GM19043 (cell line): ENCODE data around the gene ZNF500.

ENCODE experiments used
- ATAC-seq: cut with Tn5 transposase; IDR thresholded peaks from one replicate; pipeline ENCODE4 v1.9.1; 2021; ENCODE audit warnings: low read depth; ENCODE audit not compliant: unreplicated experiment

Gene ZNF500

DNA sequence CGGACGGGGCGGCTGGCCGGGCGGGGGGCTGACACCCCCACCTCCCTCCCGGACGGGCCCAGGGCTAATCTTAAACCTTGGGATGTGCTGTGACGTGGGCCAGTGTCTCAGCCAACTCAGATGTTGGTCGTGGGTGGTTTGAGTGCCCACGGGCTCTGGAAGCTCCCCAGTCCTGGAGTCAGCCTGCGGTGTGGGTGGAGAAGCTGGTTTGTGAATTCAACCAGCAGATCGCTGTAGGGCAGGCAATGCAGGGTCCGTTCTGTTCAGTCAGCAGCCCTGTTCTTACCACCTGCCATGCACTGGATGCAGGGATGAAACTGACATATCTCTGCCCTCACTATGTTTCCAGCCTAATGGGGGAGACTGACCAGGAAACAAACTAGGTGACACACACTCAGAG, 8.0 kb upstream of the ZNF500 start:
- ATAC-seq: no peak

DNA sequence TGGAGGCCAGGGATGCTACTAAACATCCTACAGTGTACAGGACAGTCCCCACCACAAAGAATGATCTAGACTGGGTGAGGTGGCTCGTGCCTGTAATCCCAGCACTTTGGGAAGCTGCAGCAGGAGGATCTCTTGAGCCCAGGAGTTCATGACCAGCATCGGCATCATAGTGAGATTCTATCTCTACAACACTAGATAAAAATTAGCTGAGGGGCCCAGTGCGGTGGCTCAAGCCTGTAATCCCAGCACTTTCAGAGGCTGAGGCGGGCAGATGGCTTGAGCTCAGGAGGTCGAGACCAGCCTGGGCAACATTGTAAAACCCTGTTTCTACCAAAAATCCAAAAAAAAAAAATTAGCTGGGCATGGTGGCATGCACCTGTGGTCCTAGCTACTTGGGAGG, 5.4 kb upstream of the ZNF500 start:
- ATAC-seq: no peak

DNA sequence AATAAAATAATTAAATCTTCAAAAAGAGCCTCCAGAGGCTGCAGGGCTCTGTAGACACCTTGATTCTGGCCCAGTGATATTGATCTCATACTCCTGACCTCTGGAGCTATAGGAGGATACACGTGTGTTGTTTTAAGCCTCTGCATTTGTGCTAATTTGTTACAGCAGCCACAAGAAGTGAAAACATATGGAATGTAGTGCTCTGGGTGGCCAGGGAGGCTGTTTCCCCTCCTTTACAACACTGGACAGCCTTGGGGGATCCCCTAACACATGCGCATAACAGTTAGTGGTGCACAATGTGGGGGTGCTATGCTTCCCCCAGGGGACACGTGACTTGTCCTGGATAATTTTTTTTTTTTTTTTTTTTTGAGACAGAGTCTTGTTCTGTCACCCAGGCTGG, 4.7 kb upstream of the ZNF500 start:
- ATAC-seq: no peak

DNA sequence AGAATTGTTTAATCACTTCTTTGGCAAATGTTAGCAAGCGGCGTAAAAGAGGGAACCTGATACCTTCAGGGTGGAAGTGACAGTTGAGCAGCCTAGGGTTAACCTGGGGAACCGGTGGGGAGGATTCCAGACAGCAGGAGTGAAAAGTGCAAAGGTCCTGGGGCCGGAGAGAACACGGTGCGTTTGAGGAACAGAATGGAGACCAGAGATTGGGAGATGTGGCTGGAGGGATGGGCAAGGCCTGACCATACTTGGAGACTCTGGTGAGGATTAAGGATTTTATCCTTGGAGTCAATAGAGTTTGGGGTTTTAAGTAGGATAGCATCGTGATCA, 2.3 kb upstream of the ZNF500 start:
- no peak for ATAC-seq

DNA sequence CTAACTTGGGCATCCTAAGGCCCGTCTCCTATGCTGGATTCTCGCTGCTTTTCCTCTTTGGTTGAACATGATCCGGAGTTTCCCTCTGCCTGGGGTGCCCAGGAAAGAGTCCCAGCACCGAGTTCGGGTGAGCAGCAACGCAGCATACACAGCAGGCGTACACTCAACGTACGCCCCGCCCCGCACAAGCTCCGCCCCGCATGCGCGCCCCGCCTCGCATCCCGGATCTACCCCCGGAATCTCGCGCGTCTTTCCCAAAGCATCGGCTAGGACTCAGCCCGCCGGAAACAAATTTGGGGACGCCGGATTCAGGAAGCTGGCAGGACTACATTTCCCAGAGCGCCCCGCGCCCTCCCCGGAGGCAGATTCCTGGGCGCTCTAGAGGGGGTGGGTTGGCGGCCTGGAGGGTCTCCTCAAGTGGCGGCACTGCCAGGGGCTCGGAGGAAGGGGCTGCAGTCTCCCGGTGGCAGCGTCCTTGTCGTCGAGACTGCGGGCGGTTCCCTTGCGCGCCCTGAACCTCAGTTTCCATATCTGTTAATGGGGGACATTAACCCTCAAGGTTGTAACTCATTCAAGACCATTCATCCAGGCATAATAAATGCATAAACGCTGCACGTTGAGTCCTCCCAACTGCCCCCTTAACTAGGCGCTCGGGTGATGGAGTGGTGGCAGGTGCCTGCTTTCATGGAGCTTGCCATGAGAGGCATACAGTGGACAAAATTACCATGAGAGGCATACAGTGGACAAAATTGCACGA, 1.8 kb upstream of the ZNF500 start:
- ATAC-seq: peak; percentile 59

DNA sequence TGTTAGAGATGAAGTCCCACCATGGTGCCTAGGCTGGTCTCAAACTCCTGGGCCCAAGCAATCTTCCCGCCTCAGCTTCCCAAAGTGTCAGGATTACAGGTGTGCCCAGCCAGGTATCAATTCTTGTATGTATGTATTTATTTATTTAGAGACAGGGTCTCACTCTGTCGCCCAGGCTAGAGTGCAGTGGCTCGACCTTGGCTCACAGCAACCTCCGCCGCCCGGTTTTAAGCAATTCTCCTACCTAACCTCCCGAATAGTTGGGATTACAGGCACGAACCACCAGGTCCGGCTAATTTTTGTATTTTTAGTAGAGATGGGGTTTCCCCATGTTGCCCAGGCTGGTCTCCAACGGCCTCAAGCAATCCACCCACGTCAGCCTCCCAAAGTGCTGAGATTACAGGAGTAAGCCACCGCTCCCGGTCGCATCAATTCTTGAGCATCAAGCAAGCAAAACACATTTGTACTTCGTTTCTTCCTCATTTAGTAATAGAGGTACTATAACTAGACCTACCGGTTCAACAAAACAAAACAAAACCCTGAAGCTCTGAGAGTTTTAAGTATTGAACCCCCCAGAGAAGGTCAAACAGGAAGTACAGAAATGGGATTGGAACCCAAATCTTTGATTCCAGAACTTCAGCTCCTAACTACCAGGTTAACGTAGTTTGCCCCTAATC, 1.0 kb upstream of the ZNF500 start:
- ATAC-seq: no peak

DNA sequence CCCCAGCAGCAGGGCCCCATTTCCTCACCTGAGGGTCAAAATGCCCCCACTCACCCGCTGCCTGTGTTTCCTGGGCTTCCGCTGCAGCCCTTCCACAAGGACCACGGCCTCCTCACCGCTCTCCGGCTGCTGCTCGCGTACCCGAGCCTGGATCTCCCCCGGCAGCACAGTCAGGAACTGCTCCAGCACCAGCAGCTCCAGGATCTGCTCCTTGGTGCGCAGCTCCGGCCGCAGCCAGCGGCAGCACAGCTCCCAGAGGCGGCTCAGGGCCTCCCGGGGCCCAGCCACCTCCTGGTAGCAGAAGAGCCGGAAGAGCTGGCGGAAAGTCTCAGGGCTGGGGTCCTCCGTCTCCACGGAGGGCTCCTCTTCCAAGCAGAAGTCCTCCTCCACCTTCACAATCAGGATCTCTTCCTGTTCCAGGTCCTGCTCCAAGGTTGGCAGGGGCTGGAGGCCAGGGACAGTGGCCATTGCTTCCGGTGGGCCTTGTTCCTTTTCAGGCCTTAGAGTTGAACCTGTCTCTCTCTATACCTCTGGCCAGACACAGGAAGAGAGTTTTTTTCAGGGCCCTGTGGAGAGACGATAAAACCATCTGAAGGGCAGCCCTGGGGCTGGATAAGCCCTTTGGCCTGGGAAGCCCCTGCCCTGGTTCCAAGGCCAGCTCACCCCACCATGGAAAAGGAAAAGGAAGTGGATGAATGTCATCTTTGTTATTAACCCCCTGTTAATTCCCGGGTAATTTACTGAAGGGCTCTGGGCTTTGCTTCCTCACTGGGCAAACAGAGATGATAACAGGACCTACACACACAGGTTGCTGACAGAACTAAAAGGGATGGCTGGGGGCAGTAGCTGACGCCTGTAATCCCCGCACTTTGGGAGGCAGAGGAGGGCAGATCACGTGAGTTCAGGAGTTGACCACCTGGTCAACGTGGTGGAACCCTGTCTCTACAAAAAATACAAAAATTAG, 1.2 kb downstream of the ZNF500 start:
- ATAC-seq: no peak

DNA sequence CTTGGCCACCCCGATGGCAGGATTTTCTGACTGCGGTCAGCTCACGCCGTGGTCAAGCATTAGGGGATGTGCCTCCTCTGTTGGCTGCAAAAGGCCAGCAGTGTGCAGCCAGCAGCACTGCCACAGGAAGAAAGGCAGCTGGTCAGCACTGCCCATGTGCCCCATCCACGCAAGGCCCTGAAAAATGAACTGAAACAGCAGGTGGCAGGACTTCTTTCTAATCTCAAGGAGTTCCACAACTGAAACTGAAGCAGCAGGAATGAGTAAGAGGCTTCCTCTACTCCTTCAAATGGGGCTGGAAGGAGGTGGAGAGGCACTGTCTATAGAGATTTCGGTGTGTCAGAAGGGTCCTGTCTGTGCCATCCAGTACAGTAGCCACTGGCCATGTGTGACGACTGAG, 3.2 kb downstream of the ZNF500 start:
- ATAC-seq: no peak

DNA sequence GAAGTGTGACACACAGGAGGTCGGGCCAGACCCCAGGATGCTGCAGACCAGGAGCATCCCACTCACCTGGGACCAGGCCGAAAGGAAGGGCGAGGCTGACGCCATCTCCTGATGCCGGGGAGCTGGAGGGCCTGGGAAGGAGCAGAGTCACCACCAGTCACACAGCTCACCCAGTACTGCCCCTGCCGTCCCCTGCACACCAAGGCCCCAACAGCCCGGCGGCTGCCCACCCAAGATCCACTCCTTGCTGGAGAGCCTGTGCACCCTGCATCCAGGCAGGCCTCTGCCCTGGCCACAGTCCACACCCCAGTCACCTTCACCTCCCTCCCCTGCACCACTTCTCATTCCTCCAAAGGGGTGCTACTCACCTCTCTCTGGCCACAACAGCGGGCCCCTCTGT, 4.8 kb downstream of the ZNF500 start:
- ATAC-seq: no peak

DNA sequence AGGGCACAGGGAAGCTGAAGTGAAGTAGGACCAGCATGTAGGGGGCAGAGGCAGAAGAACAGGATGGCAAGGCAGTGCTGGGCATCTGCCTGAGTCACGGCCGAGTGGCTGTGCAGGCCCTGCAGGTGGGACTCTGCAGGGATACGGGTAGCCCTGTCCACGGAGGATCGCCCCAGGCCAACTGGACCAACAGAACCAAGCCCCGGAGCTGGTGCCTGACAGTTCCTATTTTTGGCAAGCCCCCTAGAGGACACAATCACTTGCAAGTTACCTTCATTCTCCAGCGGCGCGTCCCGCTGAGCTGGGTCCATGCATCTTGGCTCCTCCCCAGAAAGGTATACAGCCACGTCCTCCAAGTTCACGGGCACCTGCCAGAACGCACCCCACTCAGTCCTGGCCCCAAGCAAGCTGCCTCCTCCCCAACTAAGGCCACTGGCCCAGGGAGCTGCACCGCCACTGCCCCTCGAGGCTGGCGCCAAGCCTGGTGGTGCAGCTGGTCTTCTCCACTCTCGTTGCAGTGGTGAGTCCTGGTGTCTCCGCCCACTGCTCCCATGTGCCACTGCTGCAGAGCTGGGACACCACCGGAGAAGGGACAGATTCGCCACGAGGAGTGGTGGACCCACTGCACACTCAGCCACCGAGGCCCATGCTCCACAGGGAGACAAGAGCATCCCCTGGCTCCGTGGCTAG, 6.6 kb downstream of the ZNF500 start:
- ATAC-seq: no peak

DNA sequence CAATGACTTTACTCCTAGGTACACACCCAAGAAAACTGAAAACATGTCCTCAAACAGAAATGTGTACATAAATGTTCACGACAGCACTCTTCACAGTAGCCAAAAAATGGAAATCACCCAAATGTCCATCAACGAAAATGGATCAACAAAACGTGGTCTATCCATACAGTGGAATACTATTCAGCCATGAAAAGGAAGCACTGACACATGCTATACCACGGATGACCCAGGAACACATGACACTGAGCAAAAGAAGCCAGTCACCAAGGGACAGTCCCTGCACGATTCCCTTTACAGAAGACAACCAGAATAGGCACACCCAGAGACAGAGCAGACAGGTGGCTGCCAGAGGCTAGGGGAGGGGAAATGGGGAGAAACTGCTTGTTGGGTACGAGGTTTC, 11.3 kb downstream of the ZNF500 start:
- no peak for ATAC-seq

DNA sequence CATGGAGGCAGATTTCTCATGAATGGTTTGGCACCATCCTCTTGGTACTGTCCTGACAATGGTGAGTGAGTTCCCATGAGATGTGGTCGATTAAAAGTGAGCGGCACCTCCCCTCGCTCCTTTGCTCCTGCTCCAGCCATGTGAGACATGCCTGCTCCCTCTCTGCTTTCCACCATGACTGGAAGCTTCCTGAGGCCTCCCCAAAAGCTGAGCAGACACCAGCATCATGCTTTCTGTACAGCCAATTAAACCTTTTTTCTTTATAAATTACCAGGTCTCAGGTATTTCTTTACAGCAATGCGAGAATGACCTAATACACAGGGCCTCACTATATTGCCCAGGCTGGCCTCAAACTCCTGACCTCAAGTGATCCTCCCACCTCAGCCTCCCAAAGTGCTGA, 12.1 kb downstream of the ZNF500 start:
- ATAC-seq: no peak

DNA sequence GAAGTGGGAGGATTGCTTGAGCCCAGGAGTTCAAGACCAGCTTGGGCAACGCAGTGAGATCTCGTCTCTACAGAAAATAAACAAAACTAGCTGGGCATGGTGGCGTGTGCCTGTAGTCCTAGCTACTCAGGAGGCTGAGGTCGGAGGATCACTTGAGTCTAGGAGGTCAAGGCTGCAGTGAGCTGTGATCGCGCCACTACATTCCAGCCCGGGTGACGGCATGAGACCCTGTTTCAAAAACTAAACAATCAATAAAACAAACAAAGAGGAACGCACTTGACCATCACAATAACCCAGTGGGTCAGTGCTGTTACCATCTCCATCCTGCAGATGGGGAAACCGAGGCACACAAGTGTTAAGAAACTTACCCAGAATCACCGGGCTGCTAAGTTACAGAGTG, 13.7 kb downstream of the ZNF500 start:
- ATAC-seq: no peak

DNA sequence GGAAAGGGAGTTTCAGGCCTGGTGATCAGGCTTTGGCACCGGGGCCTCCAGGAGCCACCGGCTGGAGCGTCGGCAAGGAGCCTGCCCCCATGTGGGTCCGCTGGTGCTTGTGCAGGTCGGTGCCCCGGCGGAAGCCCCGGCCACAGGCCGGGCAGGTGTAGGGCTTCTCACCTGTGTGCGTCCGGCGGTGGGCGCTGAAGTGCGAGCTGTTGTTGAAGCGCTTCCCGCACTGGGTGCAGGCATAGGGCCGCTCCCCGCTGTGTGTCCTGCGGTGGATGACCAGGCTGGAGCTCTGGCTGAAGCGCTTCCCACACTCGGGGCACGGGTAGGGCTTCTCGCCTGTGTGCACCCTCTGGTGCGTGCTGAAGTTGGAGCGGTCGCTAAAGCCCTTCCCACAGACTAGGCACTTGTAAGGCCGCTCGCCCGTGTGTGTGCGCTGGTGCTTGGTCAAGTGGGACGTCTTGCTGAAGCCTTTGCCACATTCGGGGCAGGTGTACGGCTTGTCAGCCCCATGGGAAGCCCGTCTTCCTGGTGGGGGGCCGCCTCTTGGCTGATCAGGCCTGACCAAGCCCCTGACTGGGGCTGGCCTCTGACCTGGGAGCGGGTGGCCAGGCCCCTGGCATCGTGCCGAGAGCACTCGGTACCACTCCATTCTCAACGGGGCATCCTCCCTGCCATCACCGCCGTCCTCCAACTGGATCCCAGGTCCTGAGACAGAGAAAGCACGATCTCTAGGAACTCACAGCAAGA, 14.4 kb downstream of the ZNF500 start:
- ATAC-seq: no peak

DNA sequence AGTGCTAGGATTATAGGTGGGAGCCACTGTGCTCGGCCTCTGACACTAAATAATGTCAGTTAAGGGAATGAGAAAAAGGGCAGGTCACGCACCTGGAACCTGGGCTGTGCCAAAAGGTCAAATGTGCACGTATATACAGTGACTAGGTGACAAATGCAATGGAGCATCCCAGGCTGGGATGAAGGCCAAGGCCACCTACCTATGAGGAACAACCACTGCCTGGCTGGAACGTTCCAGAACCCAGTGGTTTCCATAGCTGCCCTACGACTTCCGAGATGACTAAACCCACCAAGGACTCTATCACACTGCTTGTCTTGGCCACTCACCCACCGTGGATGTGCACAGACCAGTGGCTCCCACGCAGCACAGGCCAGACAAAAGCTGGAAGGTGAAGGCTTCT, 16.1 kb downstream of the ZNF500 start:
- no peak for ATAC-seq

DNA sequence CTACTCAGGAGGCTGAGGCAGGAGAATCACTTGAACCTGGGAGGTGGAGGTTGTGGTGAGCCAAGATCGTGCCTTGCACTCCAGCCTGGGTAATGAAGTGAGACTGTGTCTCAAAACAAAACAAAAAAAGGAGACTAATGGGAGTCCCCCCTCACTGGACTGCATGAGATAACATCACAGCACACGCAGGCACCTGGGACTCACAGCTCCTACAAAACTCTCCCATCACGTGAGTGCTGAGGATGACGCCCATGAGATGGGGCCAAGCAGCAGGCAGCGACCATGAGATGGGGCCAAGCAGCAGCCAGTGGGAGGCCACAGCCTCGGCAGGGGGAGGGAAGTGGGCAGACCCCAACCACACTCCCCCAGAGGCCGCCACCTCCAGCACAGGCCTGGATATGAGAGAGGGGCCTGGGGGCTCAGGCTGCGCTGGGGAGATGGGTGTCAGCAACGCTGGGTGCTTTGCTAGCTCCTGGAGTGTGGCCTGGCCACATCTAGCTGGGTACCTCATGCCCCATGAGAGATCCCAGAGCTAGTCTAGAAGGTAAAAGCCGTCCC, 17.2 kb downstream of the ZNF500 start:
- no peak for ATAC-seq

DNA sequence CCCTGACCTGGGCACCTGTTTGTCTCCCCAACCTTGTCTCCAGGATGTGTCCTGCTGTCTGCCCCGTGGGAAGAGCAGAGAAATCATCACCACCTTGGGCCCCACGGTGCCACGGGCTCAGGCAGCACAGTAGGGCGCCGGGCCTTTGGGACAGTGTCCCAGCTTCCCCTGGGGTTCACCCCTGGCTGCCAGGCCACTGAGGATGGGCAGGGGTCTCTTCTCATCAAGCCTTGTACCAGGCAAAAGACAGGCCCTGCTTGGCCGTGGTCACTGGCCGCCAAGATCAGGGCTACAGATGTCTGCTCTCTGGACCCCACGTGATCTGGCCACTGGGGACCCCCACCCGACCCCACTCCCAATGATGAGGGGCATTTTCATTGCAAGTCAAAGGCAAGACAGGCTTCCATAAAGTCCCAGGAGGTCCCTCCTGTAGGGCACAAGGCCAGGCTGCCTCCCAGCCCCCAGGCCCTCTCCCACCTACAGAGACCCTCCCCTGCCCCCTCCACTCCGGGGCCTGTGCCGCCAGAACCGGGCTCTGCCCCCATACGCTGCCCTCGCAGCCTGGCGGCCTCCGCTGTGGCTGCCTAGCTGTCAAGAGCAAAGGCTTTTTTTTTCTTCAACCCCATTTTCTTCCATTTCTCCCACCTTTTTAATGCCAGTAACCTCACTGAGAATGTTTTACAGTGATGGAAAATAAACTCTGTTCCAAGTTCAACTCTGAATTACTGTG, 18.1 kb downstream of the ZNF500 start:
- ATAC-seq: no peak

DNA sequence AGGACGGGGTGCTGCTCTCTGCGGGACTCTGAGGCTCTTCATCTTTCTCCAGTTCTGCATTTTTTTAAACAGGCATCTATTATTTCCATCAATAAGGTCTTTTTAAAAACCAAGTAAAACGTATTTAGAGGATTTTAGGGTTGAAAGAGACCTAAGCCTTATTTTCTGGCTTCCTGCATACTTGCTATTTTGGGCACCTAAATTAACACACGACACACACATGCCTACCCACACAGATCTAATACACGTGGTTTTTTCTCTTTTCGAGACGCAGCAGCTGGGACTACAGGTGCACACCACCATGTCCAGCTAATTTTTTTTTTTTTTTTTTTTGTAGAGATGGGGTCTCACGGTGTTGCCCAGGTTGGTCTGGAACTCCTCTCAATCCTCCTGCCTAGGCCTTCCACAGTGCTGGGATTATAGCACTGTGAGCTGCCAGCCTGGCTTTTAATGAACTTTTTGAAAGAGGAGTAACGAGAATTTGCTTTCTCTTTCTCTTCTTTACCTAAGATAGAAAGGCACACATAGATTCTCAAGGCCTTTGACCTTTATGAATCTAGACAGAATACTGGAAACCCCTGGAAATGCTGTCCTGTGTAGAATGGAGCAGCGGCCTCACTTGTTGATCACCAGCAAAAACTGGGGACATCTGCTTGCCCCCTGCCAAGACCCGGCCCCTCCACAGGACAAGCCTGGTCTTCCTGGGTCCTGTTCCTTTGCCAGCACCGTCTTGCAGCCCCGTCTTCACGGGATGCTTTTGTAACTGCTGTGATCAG, 18.9 kb downstream of the ZNF500 start:
- no peak for ATAC-seq
